ENCODE measurements around the gene HSD11B2. TPM values are rescaled to one million over a fixed set of nuclear protein-coding genes. Genes with fewer than 3 reads are reported as not detected.

HSD11B2 gene
- total and polyA plus RNA-seq, 10 donors = 0.85 to 18.3 (median 4.2) TPM

DNA sequence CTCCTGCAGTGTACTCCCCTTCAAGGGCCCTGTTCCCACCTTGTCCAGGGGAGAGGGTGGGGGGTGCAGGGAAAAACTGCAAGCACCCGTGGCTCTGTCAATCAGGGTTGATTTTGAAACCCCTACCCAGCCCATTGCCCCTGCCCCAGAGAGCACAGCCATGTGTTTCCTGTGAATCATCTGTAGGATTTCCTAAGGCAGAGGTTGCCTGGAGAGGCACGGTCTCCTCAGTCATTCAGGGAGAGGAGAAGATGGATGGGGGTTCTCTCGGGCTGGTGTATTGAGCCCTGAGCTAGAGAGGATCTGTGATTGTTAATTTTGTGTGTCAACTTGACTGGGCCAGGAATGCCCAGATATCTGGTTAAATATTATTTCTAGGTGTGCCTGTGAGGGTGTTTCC is 55.9 kb downstream of the HSD11B2 start:
- DNase-seq = no peak
- H3K27ac ChIP-seq = peak overlapping the region in 7 of 8 donors; percentile 14 to 92 (median 84)
- 27 to 46% (median 45%) methylated on average over 3 of the region's 3 CpGs for WGBS, 5 donors
- intact Hi-C loops (cut with DNase I; ENCODE audit: low total_unique reads) = no loop called here
- TF ChIP-seq POLR2A (IDR thresholded peaks at IDR 0.05) (no peak), POLR2AphosphoS5 (IDR thresholded peaks at IDR 0.05) (no peak)
- TF ChIP-seq, protein P1, sequence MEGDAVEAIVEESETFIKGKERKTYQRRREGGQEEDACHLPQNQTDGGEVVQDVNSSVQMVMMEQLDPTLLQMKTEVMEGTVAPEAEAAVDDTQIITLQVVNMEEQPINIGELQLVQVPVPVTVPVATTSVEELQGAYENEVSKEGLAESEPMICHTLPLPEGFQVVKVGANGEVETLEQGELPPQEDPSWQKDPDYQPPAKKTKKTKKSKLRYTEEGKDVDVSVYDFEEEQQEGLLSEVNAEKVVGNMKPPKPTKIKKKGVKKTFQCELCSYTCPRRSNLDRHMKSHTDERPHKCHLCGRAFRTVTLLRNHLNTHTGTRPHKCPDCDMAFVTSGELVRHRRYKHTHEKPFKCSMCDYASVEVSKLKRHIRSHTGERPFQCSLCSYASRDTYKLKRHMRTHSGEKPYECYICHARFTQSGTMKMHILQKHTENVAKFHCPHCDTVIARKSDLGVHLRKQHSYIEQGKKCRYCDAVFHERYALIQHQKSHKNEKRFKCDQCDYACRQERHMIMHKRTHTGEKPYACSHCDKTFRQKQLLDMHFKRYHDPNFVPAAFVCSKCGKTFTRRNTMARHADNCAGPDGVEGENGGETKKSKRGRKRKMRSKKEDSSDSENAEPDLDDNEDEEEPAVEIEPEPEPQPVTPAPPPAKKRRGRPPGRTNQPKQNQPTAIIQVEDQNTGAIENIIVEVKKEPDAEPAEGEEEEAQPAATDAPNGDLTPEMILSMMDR (IDR thresholded peaks at IDR 0.05 in 8 of 11, conservative IDR thresholded peaks at IDR 0.05 in 3 of 11) = no peak
- no peaks in the 10 kb centered on the region for H3K27me3 ChIP-seq (replicated peaks in 1 of 7)
- H3K4me1 ChIP-seq = peaks cover 20 to 100% (median 86%) of the 10 kb centered on the region in 6 donors
- no peak overlapping the region for H3K4me3 ChIP-seq
- H3K9me3 ChIP-seq = no peaks in the 10 kb centered on the region
- H3K36me3 ChIP-seq = peaks cover 0 to 32% (median 16%) of the 10 kb centered on the region in 6 donors

Small RNA genes lying within 50 kb of the gene (small RNA-seq; reads per million reads assigned to genes)
- gene RNU1-123P = 0 reads per million in 4 donors

Other genes starting within 250 kb of the HSD11B2 start
- gene MATCAP1, start 247.2 kb upstream of the HSD11B2 start, total RNA-seq = 10 to 100 TPM; 11.9 to 59.4 (median 21.0) TPM
- gene MATCAP1, start 247.2 kb upstream of the HSD11B2 start, polyA plus RNA-seq = 10 to 100 TPM in 2 of 3 donors, 1 to 10 TPM in 1; 8.9 to 37.1 (median 16.3) TPM
- 10 to 100 TPM; 29.2 to 81.7 (median 48.3) TPM for gene EXOC3L1, start 241.0 kb upstream of the HSD11B2 start, total RNA-seq
- 100 to 1,000 TPM in 1 of 3 donors, 10 to 100 TPM in 2; 28.5 to 113 (median 54.2) TPM for gene EXOC3L1, start 241.0 kb upstream of the HSD11B2 start, polyA plus RNA-seq
- 100 to 1,000 TPM in 3 of 7 donors, 10 to 100 TPM in 4; 68.0 to 134 (median 80.1) TPM for gene E2F4, start 239.0 kb upstream of the HSD11B2 start, total RNA-seq
- gene E2F4, start 239.0 kb upstream of the HSD11B2 start, polyA plus RNA-seq = 10 to 100 TPM; 40.8 to 68.3 (median 47.8) TPM
- 1 to 10 TPM; 2.8 to 4.7 (median 4.0) TPM for gene ELMO3, start 232.0 kb upstream of the HSD11B2 start, total RNA-seq
- 1 to 10 TPM; 4.2 to 8.7 (median 7.0) TPM for gene ELMO3, start 232.0 kb upstream of the HSD11B2 start, polyA plus RNA-seq
- gene TMEM208, start 204.0 kb upstream of the HSD11B2 start, total RNA-seq = 10 to 100 TPM; 28.1 to 39.0 (median 29.3) TPM
- 10 to 100 TPM; 54.5 to 68.7 (median 65.9) TPM for gene TMEM208, start 204.0 kb upstream of the HSD11B2 start, polyA plus RNA-seq
- gene FHOD1, start 183.6 kb upstream of the HSD11B2 start, total RNA-seq = 100 to 1,000 TPM in 6 of 7 donors, 10 to 100 TPM in 1; 97.3 to 304 (median 145) TPM
- gene FHOD1, start 183.6 kb upstream of the HSD11B2 start, polyA plus RNA-seq = 100 to 1,000 TPM in 2 of 3 donors, 10 to 100 TPM in 1; 45.6 to 193 (median 149) TPM
- gene SLC9A5, start 182.1 kb upstream of the HSD11B2 start, total RNA-seq = 10 to 100 TPM in 5 of 7 donors, 1 to 10 TPM in 2; 8.1 to 26.8 (median 13.5) TPM
- gene SLC9A5, start 182.1 kb upstream of the HSD11B2 start, polyA plus RNA-seq = 10 to 100 TPM in 2 of 3 donors, 1 to 10 TPM in 1; 6.0 to 34.1 (median 33.6) TPM
- 10 to 100 TPM in 6 of 7 donors, 1 to 10 TPM in 1; 9.6 to 27.9 (median 15.2) TPM for gene PLEKHG4, start 151.6 kb upstream of the HSD11B2 start, total RNA-seq
- gene PLEKHG4, start 151.6 kb upstream of the HSD11B2 start, polyA plus RNA-seq = 10 to 100 TPM in 2 of 3 donors, 1 to 10 TPM in 1; 5.1 to 12.7 (median 11.3) TPM
- under 1 TPM in 5 of 7 donors, not detected in 2; 0.17 to 0.73 (median 0.47) TPM for gene KCTD19, start 104.4 kb upstream of the HSD11B2 start, total RNA-seq
- under 1 TPM; 0.16 to 0.36 (median 0.22) TPM for gene KCTD19, start 104.4 kb upstream of the HSD11B2 start, polyA plus RNA-seq
- under 1 TPM in 4 of 7 donors, not detected in 3; 0.46 to 0.98 (median 0.75) TPM for gene LRRC36, start 104.3 kb upstream of the HSD11B2 start, total RNA-seq
- gene LRRC36, start 104.3 kb upstream of the HSD11B2 start, polyA plus RNA-seq = 1 to 10 TPM in 1 of 3 donors, under 1 TPM in 2; 0.48 to 2.3 (median 0.56) TPM
- gene TPPP3, start 37.6 kb upstream of the HSD11B2 start, total RNA-seq = 10 to 100 TPM in 3 of 7 donors, 1 to 10 TPM in 4; 2.5 to 13.9 (median 9.9) TPM
- 10 to 100 TPM in 1 of 3 donors, 1 to 10 TPM in 2; 5.6 to 11.4 (median 7.2) TPM for gene TPPP3, start 37.6 kb upstream of the HSD11B2 start, polyA plus RNA-seq
- gene ZDHHC1, start 14.6 kb upstream of the HSD11B2 start, total RNA-seq = 10 to 100 TPM in 6 of 7 donors, 1 to 10 TPM in 1; 9.5 to 31.2 (median 20.6) TPM
- gene ZDHHC1, start 14.6 kb upstream of the HSD11B2 start, polyA plus RNA-seq = 1 to 10 TPM; 2.1 to 6.0 (median 2.3) TPM
- gene ATP6V0D1, start 50.0 kb downstream of the HSD11B2 start, total RNA-seq = 100 to 1,000 TPM in 5 of 7 donors, 10 to 100 TPM in 2; 97.5 to 133 (median 114) TPM
- 10 to 100 TPM; 37.3 to 68.6 (median 40.1) TPM for gene ATP6V0D1, start 50.0 kb downstream of the HSD11B2 start, polyA plus RNA-seq
- under 1 TPM in 1 of 7 donors, not detected in 6; 0.91 TPM for gene AGRP, start 52.4 kb downstream of the HSD11B2 start, total RNA-seq
- gene AGRP, start 52.4 kb downstream of the HSD11B2 start, polyA plus RNA-seq = under 1 TPM; 0.15 to 0.30 (median 0.22) TPM
- 100 to 1,000 TPM; 114 to 242 (median 188) TPM for gene RIPOR1, start 97.7 kb downstream of the HSD11B2 start, total RNA-seq
- 10 to 100 TPM; 29.9 to 84.7 (median 69.9) TPM for gene RIPOR1, start 97.7 kb downstream of the HSD11B2 start, polyA plus RNA-seq
- gene CTCF, start 131.4 kb downstream of the HSD11B2 start, total RNA-seq = 10 to 100 TPM; 47.6 to 67.7 (median 50.8) TPM
- 10 to 100 TPM; 24.4 to 36.7 (median 25.6) TPM for gene CTCF, start 131.4 kb downstream of the HSD11B2 start, polyA plus RNA-seq
- 10 to 100 TPM; 30.0 to 66.7 (median 50.6) TPM for gene CARMIL2, start 214.0 kb downstream of the HSD11B2 start, total RNA-seq
- 10 to 100 TPM; 48.1 to 92.3 (median 80.1) TPM for gene CARMIL2, start 214.0 kb downstream of the HSD11B2 start, polyA plus RNA-seq
- gene ACD, start 229.1 kb downstream of the HSD11B2 start, total RNA-seq = 10 to 100 TPM; 18.1 to 31.7 (median 24.4) TPM
- gene ACD, start 229.1 kb downstream of the HSD11B2 start, polyA plus RNA-seq = 10 to 100 TPM; 16.9 to 25.2 (median 18.1) TPM
- 10 to 100 TPM in 1 of 7 donors, 1 to 10 TPM in 6; 3.3 to 13.8 (median 5.5) TPM for gene PARD6A, start 229.8 kb downstream of the HSD11B2 start, total RNA-seq
- 10 to 100 TPM in 1 of 3 donors, 1 to 10 TPM in 2; 5.4 to 10.2 (median 8.2) TPM for gene PARD6A, start 229.8 kb downstream of the HSD11B2 start, polyA plus RNA-seq
- 10 to 100 TPM in 5 of 7 donors, 1 to 10 TPM in 2; 9.2 to 18.4 (median 11.4) TPM for gene ENKD1, start 235.6 kb downstream of the HSD11B2 start, total RNA-seq
- gene ENKD1, start 235.6 kb downstream of the HSD11B2 start, polyA plus RNA-seq = 10 to 100 TPM; 13.0 to 21.6 (median 18.7) TPM
- 10 to 100 TPM in 2 of 7 donors, 1 to 10 TPM in 5; 5.2 to 17.3 (median 7.9) TPM for gene C16orf86, start 235.7 kb downstream of the HSD11B2 start, total RNA-seq
- 10 to 100 TPM in 2 of 3 donors, 1 to 10 TPM in 1; 8.9 to 11.1 (median 11.0) TPM for gene C16orf86, start 235.7 kb downstream of the HSD11B2 start, polyA plus RNA-seq

Data from spleen (tissue), 11 donors.